Fibroblast of lung (primary cell): ENCODE results near the gene SCLT1. TPM values are rescaled to one million over a fixed set of nuclear protein-coding genes. Genes with fewer than 3 reads are reported as not detected.

Experiments
- DNase-seq, 2 donors: peaks; one replicate each; pipeline versions ENCODE4 v3.0.0 to v3.0.0-alpha.2; 2010; ENCODE audit warnings: low read depth in 2 of 2
- H2AFZ ChIP-seq: 2 replicates; pipeline ENCODE4 v1.5.1; 2012; ENCODE audit warnings: low read length, control low read depth, inconsistent platforms
- H3K27ac ChIP-seq: 2 replicates; pipeline ENCODE4 v1.5.1; 2011; ENCODE audit warnings: low read length, control low read depth; ENCODE audit not compliant: insufficient read depth
- H3K27me3 ChIP-seq: 2 replicates; pipeline ENCODE4 v1.5.1; 2011; ENCODE audit warnings: mild to moderate bottlenecking, low read length; ENCODE audit not compliant: control insufficient read depth, insufficient read depth
- H3K36me3 ChIP-seq: 2 replicates; pipeline ENCODE4 v1.5.1; 2011; ENCODE audit warnings: low read length; ENCODE audit not compliant: control insufficient read depth, insufficient read depth
- H3K4me1 ChIP-seq: 2 replicates; pipeline ENCODE4 v1.5.1; 2011; ENCODE audit warnings: low read length; ENCODE audit not compliant: control insufficient read depth, insufficient read depth; ENCODE audit errors: extremely low read depth
- H3K4me2 ChIP-seq: 2 replicates; pipeline ENCODE4 v1.5.1; 2011; ENCODE audit warnings: low read length, control low read depth; ENCODE audit not compliant: insufficient read depth; ENCODE audit errors: extremely low read depth
- H3K4me3 ChIP-seq, 4 experiments: fragments of 200-600 bp in 1 of 4; sonication (generic) in 1 of 4; replicated peaks in 1 of 4; 2 replicates each; pipeline ENCODE4 v1.5.1; 2011 to 2016; ENCODE audit warnings: low read length in 4 of 4, low read depth in 3 of 4, mild to moderate bottlenecking in 3 of 4, control low read depth in 2 of 4, inconsistent platforms in 1 of 4, mixed read lengths in 1 of 4; ENCODE audit not compliant: insufficient read depth in 1 of 4; ENCODE audit errors: control extremely low read depth in 1 of 4
- H3K79me2 ChIP-seq: 2 replicates; pipeline ENCODE4 v1.5.1; 2012; ENCODE audit warnings: mild to moderate bottlenecking, low read length, inconsistent platforms; ENCODE audit not compliant: control insufficient read depth, insufficient read depth
- H3K9ac ChIP-seq: 2 replicates; pipeline ENCODE4 v1.5.1; 2011; ENCODE audit warnings: mild to moderate bottlenecking, low read length, control low read depth; ENCODE audit not compliant: insufficient read depth
- H3K9me3 ChIP-seq: 2 replicates; pipeline ENCODE4 v1.5.1; 2012; ENCODE audit warnings: low read depth, low read length; ENCODE audit not compliant: control insufficient read depth, insufficient read depth
- H4K20me1 ChIP-seq: 2 replicates; pipeline ENCODE4 v1.5.1; 2011; ENCODE audit warnings: low read length; ENCODE audit not compliant: control insufficient read depth, insufficient read depth; ENCODE audit errors: extremely low read depth
- CTCF ChIP-seq, 2 donors: IDR thresholded peaks in 1 of 2; conservative IDR thresholded peaks in 1 of 2; 1 replicate in 1 of 2; 2 replicates in 1 of 2; pipeline ENCODE4 v1.5.1; 2011 to 2012; ENCODE audit warnings: low read length in 2 of 2, control low read depth in 1 of 2, inconsistent platforms in 1 of 2, low read depth in 1 of 2, mild to moderate bottlenecking in 1 of 2
- EZH2 ChIP-seq: IDR thresholded peaks from 2 replicates; pipeline ENCODE4 v1.5.1; 2012; ENCODE audit warnings: low read length, control low read depth, mild to moderate bottlenecking; ENCODE audit errors: missing control alignments
- polyA plus RNA-seq, 2 donors: library from polyadenylated mRNA; depleted of rRNA in 1 of 2; stranded (reverse) in 1 of 2; unstranded in 1 of 2; fragments of >200 nt; gene quantifications; 2 replicates each; pipeline ENCODE4 v1.2.1, GENCODE V29; 2011 to 2012; ENCODE audit warnings: missing spikeins in 1 of 2
- total RNA-seq: library from RNA; depleted of rRNA; stranded (reverse); fragments of >200 nt; gene quantifications from 2 replicates; pipeline ENCODE4 v1.2.1, GENCODE V29; 2014

The SCLT1 gene
- total and polyA plus RNA-seq, 2 donors (not counting 1 experiment from before 2014, with no cell fraction given): 8.8 to 16.2 TPM

GRCh38 chr4:129111919-129112318 lies 18.6 kb upstream of the SCLT1 start:
- Histone ChIP-seq H3K4me3 (no peak overlapping the region), H3K27me3 (no peaks in the 10 kb centered on the region), H3K79me2 (no peaks in the 10 kb centered on the region), H3K4me2 (no peak overlapping the region), H3K9me3 (no peaks in the 10 kb centered on the region), H4K20me1 (no peaks in the 10 kb centered on the region), H2AFZ (no peak overlapping the region), H3K27ac (no peak overlapping the region), H3K36me3 (no peaks in the 10 kb centered on the region), H3K9ac (no peak overlapping the region), H3K4me1 (no peaks in the 10 kb centered on the region)
- no peak for DNase-seq
- TF ChIP-seq EZH2: no peak
- no peak for TF ChIP-seq CTCF (conservative IDR thresholded peaks at IDR 0.05 in 1 of 2, IDR thresholded peaks at IDR 0.05 in 1 of 2; ENCODE audit: low read depth in 1 of 2, low read length in 2 of 2)

- no peaks in the 10 kb centered on the region for H3K4me1 ChIP-seq
- no peak overlapping the region for H3K27ac ChIP-seq
- H2AFZ ChIP-seq: no peak overlapping the region
- H3K79me2 ChIP-seq: no peaks in the 10 kb centered on the region
- no peaks in the 10 kb centered on the region for H4K20me1 ChIP-seq
- no peaks in the 10 kb centered on the region for H3K9me3 ChIP-seq
- H3K36me3 ChIP-seq: no peaks in the 10 kb centered on the region
- no peak overlapping the region for H3K4me3 ChIP-seq
- no peak for TF ChIP-seq EZH2
- TF ChIP-seq CTCF (conservative IDR thresholded peaks at IDR 0.05 in 1 of 2, IDR thresholded peaks at IDR 0.05 in 1 of 2; ENCODE audit: low read depth in 1 of 2, low read length in 2 of 2): no peak
- no peak overlapping the region for H3K4me2 ChIP-seq
- no peak for DNase-seq
- H3K27me3 ChIP-seq: no peaks in the 10 kb centered on the region
- no peak overlapping the region for H3K9ac ChIP-seq
Observed at GRCh38 chr4:129110931-129111330, 17.6 kb upstream of the SCLT1 start.

- H3K4me2 ChIP-seq: no peak overlapping the region
- no peaks in the 10 kb centered on the region for H3K79me2 ChIP-seq
Observed at GRCh38 chr4:129109965-129110824, 16.9 kb upstream of the SCLT1 start.

More at GRCh38 chr4:129109965-129110824, 16.9 kb upstream of the SCLT1 start:
- Histone ChIP-seq H2AFZ (no peak overlapping the region), H3K27me3 (no peaks in the 10 kb centered on the region), H3K9me3 (no peaks in the 10 kb centered on the region), H3K4me1 (no peaks in the 10 kb centered on the region), H4K20me1 (no peaks in the 10 kb centered on the region), H3K4me3 (no peak overlapping the region), H3K27ac (no peak overlapping the region), H3K9ac (no peak overlapping the region), H3K36me3 (no peaks in the 10 kb centered on the region)
- TF ChIP-seq EZH2 (no peak), CTCF (conservative IDR thresholded peaks at IDR 0.05 in 1 of 2, IDR thresholded peaks at IDR 0.05 in 1 of 2; ENCODE audit: low read depth in 1 of 2, low read length in 2 of 2) (no peak)
- no peak for DNase-seq
